Measurements from ENCODE around the gene HCST.

HCST gene

GRCh38 chr19:35885225-35885738, 17.0 kb upstream of the HCST start:
- Histone ChIP-seq H3K4me1 (ENCODE audit: control insufficient read depth, low read length) (peaks cover 12% of the 10 kb centered on the region), H3F3A (ENCODE audit: control insufficient read depth, insufficient read depth) (peaks cover 18% of the 10 kb centered on the region), H4K20me1 (ENCODE audit: control insufficient read depth, insufficient read depth, low read depth, low read length) (0 out of 2 replicates have a peak, but pooled peaks cover 4% of the 10 kb centered on the region), H3K27me3 (ENCODE audit: control insufficient read depth, low read length) (no peaks in the 10 kb centered on the region), H3K9me2 (replicated peaks; ENCODE audit: control insufficient read depth, low read length) (no peaks in the 10 kb centered on the region), H3K4me2 (ENCODE audit: low read length) (no peak overlapping the region), H3K4me3 (ENCODE audit: low read length) (no peak overlapping the region), H3K9me3 (ENCODE audit: control insufficient read depth, insufficient read depth, low read length) (no peaks in the 10 kb centered on the region), H3K36me3 (ENCODE audit: control insufficient read depth, low read length) (peaks cover 34% of the 10 kb centered on the region), H3K27ac (ENCODE audit: low read depth, low read length) (no peak overlapping the region), H3K79me2 (ENCODE audit: control insufficient read depth, low read length) (no peaks in the 10 kb centered on the region)
- TF ChIP-seq CTCF (IDR thresholded peaks at IDR 0.05; ENCODE audit: low read depth, low read length, poor library complexity, severe bottlenecking) (no peak), EZH2phosphoT487 (IDR thresholded peaks at IDR 0.05; ENCODE audit: borderline replicate concordance, low read length) (no peak)

GRCh38 chr19:35885904-35886303, 16.4 kb upstream of the HCST start:
- no peaks in the 10 kb centered on the region for H3K9me3 ChIP-seq (ENCODE audit: control insufficient read depth, insufficient read depth, low read length)
- 0 out of 2 replicates have a peak, but pooled peaks cover 4% of the 10 kb centered on the region for H4K20me1 ChIP-seq (ENCODE audit: control insufficient read depth, insufficient read depth, low read depth, low read length)
- H3K4me1 ChIP-seq (ENCODE audit: control insufficient read depth, low read length), result peaks cover 12% of the 10 kb centered on the region
- H3K4me2 ChIP-seq (ENCODE audit: low read length), result no peak overlapping the region
- H3K79me2 ChIP-seq (ENCODE audit: control insufficient read depth, low read length), result no peaks in the 10 kb centered on the region
- no peak for TF ChIP-seq CTCF (IDR thresholded peaks at IDR 0.05; ENCODE audit: low read depth, low read length, poor library complexity, severe bottlenecking)
- TF ChIP-seq EZH2phosphoT487 (IDR thresholded peaks at IDR 0.05; ENCODE audit: borderline replicate concordance, low read length), result no peak
- no peaks in the 10 kb centered on the region for H3K27me3 ChIP-seq (ENCODE audit: control insufficient read depth, low read length)
- peaks cover 40% of the 10 kb centered on the region for H3K36me3 ChIP-seq (ENCODE audit: control insufficient read depth, low read length)
- no peak overlapping the region for H3K27ac ChIP-seq (ENCODE audit: low read depth, low read length)
- H3K9me2 ChIP-seq (replicated peaks; ENCODE audit: control insufficient read depth, low read length), result no peaks in the 10 kb centered on the region
- no peak overlapping the region for H3K4me3 ChIP-seq (ENCODE audit: low read length)
- H3F3A ChIP-seq (ENCODE audit: control insufficient read depth, insufficient read depth), result peaks cover 18% of the 10 kb centered on the region

GRCh38 chr19:35887197-35887596, 15.1 kb upstream of the HCST start:
- TF ChIP-seq EZH2phosphoT487 (IDR thresholded peaks at IDR 0.05; ENCODE audit: borderline replicate concordance, low read length), result no peak
- TF ChIP-seq CTCF (IDR thresholded peaks at IDR 0.05; ENCODE audit: low read depth, low read length, poor library complexity, severe bottlenecking), result no peak
- Histone ChIP-seq H3K27ac (ENCODE audit: low read depth, low read length) (no peak overlapping the region), H3K36me3 (ENCODE audit: control insufficient read depth, low read length) (peaks cover 52% of the 10 kb centered on the region), H4K20me1 (ENCODE audit: control insufficient read depth, insufficient read depth, low read depth, low read length) (0 out of 2 replicates have a peak, but pooled peaks cover 4% of the 10 kb centered on the region), H3K9me2 (replicated peaks; ENCODE audit: control insufficient read depth, low read length) (no peaks in the 10 kb centered on the region), H3K4me2 (ENCODE audit: low read length) (no peak overlapping the region), H3K4me3 (ENCODE audit: low read length) (no peak overlapping the region), H3K4me1 (ENCODE audit: control insufficient read depth, low read length) (peaks cover 11% of the 10 kb centered on the region), H3K9me3 (ENCODE audit: control insufficient read depth, insufficient read depth, low read length) (no peaks in the 10 kb centered on the region), H3K27me3 (ENCODE audit: control insufficient read depth, low read length) (no peaks in the 10 kb centered on the region), H3K79me2 (ENCODE audit: control insufficient read depth, low read length) (no peaks in the 10 kb centered on the region), H3F3A (ENCODE audit: control insufficient read depth, insufficient read depth) (peaks cover 22% of the 10 kb centered on the region)

Data from DOHH2 (cell line).